H1 (cell line): ENCODE data around the gene CCDC73. TPM values are rescaled to one million over a fixed set of nuclear protein-coding genes. Genes with fewer than 3 reads are reported as not detected.

Experiments
- CBX8 ChIP-seq: fragments of 300-800, 300-1000 bp; sonication (generic); IDR thresholded peaks from 2 replicates; pipeline ENCODE4 v1.7.1; 2016; ENCODE audit warnings: low read depth, low read length, borderline replicate concordance
- CHD7 ChIP-seq: fragments of 300-600 bp; sonication (generic); IDR thresholded peaks from 2 replicates; pipeline ENCODE4 v1.7.1; 2012; ENCODE audit warnings: low read length, moderate library complexity, mild to moderate bottlenecking, inconsistent platforms; ENCODE audit not compliant: insufficient replicate concordance
- JUN ChIP-seq: IDR thresholded peaks from 2 replicates; pipeline ENCODE4 v1.6.1; 2011; ENCODE audit warnings: low read depth, mild to moderate bottlenecking, improper control_type of control experiment, low read length
- KDM1A ChIP-seq: fragments of 200-600, 300-600 bp; sonication (generic); IDR thresholded peaks from 2 replicates; pipeline ENCODE4 v1.7.1; 2016; ENCODE audit warnings: mild to moderate bottlenecking, low read length, borderline replicate concordance
- KDM5A ChIP-seq: fragments of 200-600 bp; IDR thresholded peaks from 2 replicates; pipeline ENCODE4 v1.7.1; 2012; ENCODE audit warnings: mild to moderate bottlenecking, low read length, inconsistent platforms, mixed read lengths
- RNF2 ChIP-seq: fragments of 200-900, 300-1000 bp; sonication (generic); IDR thresholded peaks from 2 replicates; pipeline ENCODE4 v1.7.1; 2016; ENCODE audit warnings: borderline replicate concordance, low read depth, mild to moderate bottlenecking, antibody characterized with exemption, low read length; ENCODE audit not compliant: poor library complexity, severe bottlenecking; ENCODE audit errors: missing control alignments
- RXRA ChIP-seq: IDR thresholded peaks from 2 replicates; pipeline ENCODE4 v1.6.1; 2011; ENCODE audit warnings: low read depth, mild to moderate bottlenecking, low read length, moderate library complexity; ENCODE audit not compliant: insufficient read depth
- SIRT6 ChIP-seq: IDR thresholded peaks from one replicate; pipeline ENCODE4 v1.7.1; 2012; ENCODE audit warnings: low read length, inconsistent platforms
- YY1 ChIP-seq: IDR thresholded peaks from 2 replicates; pipeline ENCODE4 v1.6.1; 2011; ENCODE audit warnings: low read depth, mild to moderate bottlenecking, low read length
- polyA plus RNA-seq, 7 experiments: library from polyadenylated mRNA; depleted of rRNA in 3 of 7; stranded (reverse) in 5 of 7; unstranded in 2 of 7; fragments of >200 nt in 5 of 7; fragments of 200-250 nt in 2 of 7; gene quantifications; 1 replicate in 5 of 7; 2 replicates in 1 of 7; 4 replicates in 1 of 7; pipeline versions ENCODE4 v1.2.1 to v1.2.3, GENCODE V29; 2011 to 2013; ENCODE audit warnings: missing spikeins in 2 of 7, mixed read lengths in 2 of 7
- total RNA-seq: library from RNA; stranded (reverse); fragmentation: NEBNext Ultra II Directional; extraction: Animal tissue kit (Norgen Biotek cat#: 25700); gene quantifications from 2 replicates; pipeline ENCODE4 v1.2.1, GENCODE V29; 2021
- TF ChIP-seq, protein P1 (sequence below): IDR thresholded peaks from 2 replicates; pipeline ENCODE4 v1.6.1; 2012; ENCODE audit warnings: inconsistent platforms

CCDC73 gene
- total and polyA plus RNA-seq, 2 of the 8 experiments (the other 6 are each of a cell fraction or from before 2014, with no cell fraction given), result not detected

GRCh38 chr11:32583459-32584271, 210.8 kb downstream of the CCDC73 start, which contains the start of gene EIF3M (continued):
- TF ChIP-seq YY1 (no peak), KDM5A (peak; percentile 55; the same call in 1 of the 2 replicates), RXRA (no peak), KDM1A (no peak), CHD7 (no peak), SIRT6 (no peak), RNF2 (no peak), JUN (no peak), CBX8 (no peak)
- TF ChIP-seq, protein P1, sequence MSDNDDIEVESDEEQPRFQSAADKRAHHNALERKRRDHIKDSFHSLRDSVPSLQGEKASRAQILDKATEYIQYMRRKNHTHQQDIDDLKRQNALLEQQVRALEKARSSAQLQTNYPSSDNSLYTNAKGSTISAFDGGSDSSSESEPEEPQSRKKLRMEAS, result peak; percentile 85
